Activated CD8-positive, alpha-beta T cell treated with anti-CD3 and anti-CD28 coated beads for 36 hours (primary cell): Measurements from ENCODE around the gene ERC2. TPM values are rescaled to one million over a fixed set of nuclear protein-coding genes. Genes with fewer than 3 reads are reported as not detected.

Source experiments
- ATAC-seq: fragments of 200-7000 bp; cut with Tn5 transposase; one replicate; pipeline ENCODE4 v1.10.0; 2021; ENCODE audit warnings: mild to moderate bottlenecking, moderate library complexity
- CTCF ChIA-PET: fragments of 350-600 bp; sonication (Branson Sonifier 250); formaldehyde crosslinking; loops from one replicate; lab custom pipeline; 2021; ENCODE audit warnings: antibody characterized with exemption; lab: Charles Lee
- POLR2A ChIA-PET: fragments of 350-600 bp; sonication (Branson Sonifier 250); formaldehyde crosslinking; loops from one replicate; lab custom pipeline; 2021; ENCODE audit warnings: antibody characterized with exemption; lab: Charles Lee
- DNase-seq: peaks from one replicate; pipeline ENCODE4 v3.0.0-alpha.2; 2020
- H3K27ac Mint-ChIP-seq: one replicate; pipeline ENCODE4 v1.8.0; 2021; ENCODE audit warnings: mild to moderate bottlenecking, mixed read lengths
- H3K27me3 Mint-ChIP-seq: one replicate; pipeline ENCODE4 v1.8.0; 2021; ENCODE audit warnings: mixed read lengths
- H3K36me3 Mint-ChIP-seq: one replicate; pipeline ENCODE4 v1.8.0; 2021; ENCODE audit warnings: low read depth, mixed read lengths
- H3K4me1 Mint-ChIP-seq: one replicate; pipeline ENCODE4 v1.8.0; 2021; ENCODE audit warnings: low read depth, mixed read lengths
- H3K4me3 Mint-ChIP-seq: one replicate; pipeline ENCODE4 v1.8.0; 2021; ENCODE audit warnings: mild to moderate bottlenecking, moderate library complexity, mixed read lengths
- H3K9me3 Mint-ChIP-seq: one replicate; pipeline ENCODE4 v1.8.0; 2021; ENCODE audit warnings: mixed read lengths
- CTCF ChIP-seq: fragments of 200-600 bp; IDR thresholded peaks from one replicate; pipeline ENCODE4 v1.8.0; 2022; ENCODE audit warnings: antibody characterized with exemption, mild to moderate bottlenecking
- intact Hi-C: fragments of 100-400 bp; cut with micrococcal nuclease; formaldehyde crosslinking; loops from one replicate; pipeline ENCODE4 v1.10.0; 2022
- total RNA-seq, 2 experiments: library from RNA; stranded (reverse); gene quantifications; one replicate each; pipeline ENCODE4 v1.2.3, GENCODE V29; 2021

Gene ERC2
- total RNA-seq, 2 experiments from 2014 or later: 0.18 to 0.52 TPM

GRCh38 chr3:55534876-55535275 is 933.4 kb downstream of the ERC2 start:
- POLR2A ChIA-PET: no interaction called here

GRCh38 chr3:55532806-55533205 is 935.5 kb downstream of the ERC2 start:
- Mint-ChIP-seq H3K36me3 (no peaks in the 10 kb centered on the region), H3K4me1 (no peaks in the 10 kb centered on the region), H3K4me3 (no peak overlapping the region), H3K27ac (no peak overlapping the region), H3K27me3 (no peaks in the 10 kb centered on the region), H3K9me3 (no peaks in the 10 kb centered on the region)
- TF ChIP-seq CTCF: no peak
- ChIA-PET CTCF (no interaction called here), POLR2A (no interaction called here)
- ATAC-seq: no peak
- DNase-seq: no peak
- intact Hi-C loops: no loop called here

More at GRCh38 chr3:55534876-55535275, 933.4 kb downstream of the ERC2 start:
- no peaks in the 10 kb centered on the region for H3K4me1 Mint-ChIP-seq
- ATAC-seq (no peak), DNase-seq (no peak)
- no peak for TF ChIP-seq CTCF
- CTCF ChIA-PET: no interaction called here
- H3K27ac Mint-ChIP-seq: no peak overlapping the region
- H3K27me3 Mint-ChIP-seq: no peaks in the 10 kb centered on the region
- no peaks in the 10 kb centered on the region for H3K36me3 Mint-ChIP-seq
- intact Hi-C loops: no loop called here
- H3K9me3 Mint-ChIP-seq: no peaks in the 10 kb centered on the region
- H3K4me3 Mint-ChIP-seq: no peak overlapping the region

- TF ChIP-seq CTCF: no peak
- ChIA-PET CTCF (interaction anchor here (0.8 kb wide), 1 partner anchor 11 kb away, joined by 4 read pairs; no protein-coding TSS in a partner anchor), POLR2A (no interaction called here)
- Mint-ChIP-seq H3K36me3 (no peaks in the 10 kb centered on the region), H3K27ac (no peak overlapping the region), H3K4me1 (no peaks in the 10 kb centered on the region), H3K4me3 (no peak overlapping the region), H3K9me3 (no peaks in the 10 kb centered on the region), H3K27me3 (no peaks in the 10 kb centered on the region)
- ATAC-seq (no peak), DNase-seq (no peak)
- intact Hi-C loops: no loop called here
These were observed 936.9 kb downstream of the ERC2 start for GRCh38 chr3:55531321-55531720.

- CTCF ChIA-PET: no interaction called here
- H3K27ac Mint-ChIP-seq: no peak overlapping the region
- H3K27me3 Mint-ChIP-seq: no peaks in the 10 kb centered on the region
- DNase-seq (no peak), ATAC-seq (no peak)
- no peaks in the 10 kb centered on the region for H3K36me3 Mint-ChIP-seq
- no peak for TF ChIP-seq CTCF
- no peaks in the 10 kb centered on the region for H3K4me1 Mint-ChIP-seq
- intact Hi-C loops: no loop called here
- no peaks in the 10 kb centered on the region for H3K9me3 Mint-ChIP-seq
- POLR2A ChIA-PET: no interaction called here
- H3K4me3 Mint-ChIP-seq: no peak overlapping the region
These were observed 940.9 kb downstream of the ERC2 start for GRCh38 chr3:55527361-55527760.

- H3K4me1 Mint-ChIP-seq: peaks cover 4% of the 10 kb centered on the region
- ChIA-PET CTCF (no interaction called here), POLR2A (no interaction called here)
- DNase-seq (no peak), ATAC-seq (no peak)
- H3K27me3 Mint-ChIP-seq: no peaks in the 10 kb centered on the region
- H3K27ac Mint-ChIP-seq: no peak overlapping the region
- no peak for TF ChIP-seq CTCF
- H3K4me3 Mint-ChIP-seq: no peak overlapping the region
- H3K36me3 Mint-ChIP-seq: no peaks in the 10 kb centered on the region
- intact Hi-C loops: no loop called here
- no peaks in the 10 kb centered on the region for H3K9me3 Mint-ChIP-seq
These were observed 941.8 kb downstream of the ERC2 start for GRCh38 chr3:55526332-55527030.
